Effector memory CD8-positive, alpha-beta T cell (primary cell): ENCODE results near the gene ZNF398.
"Not testable (repeated sequence)": the region's sequence is repeated elsewhere in the genome, so short reads cannot be mapped to it uniquely, and the experiment has no call there.

Source experiments
- ATAC-seq: fragments of 150-1000 bp; cut with Tn5 transposase; replicated peaks from 2 replicates; pipeline ENCODE4 v1.10.0; 2021; ENCODE audit warnings: mild to moderate bottlenecking, moderate library complexity
- DNase-seq, 3 experiments: peaks; one replicate each; pipeline ENCODE4 v3.0.0; 2021
- H3K27ac Mint-ChIP-seq, 2 donors: one replicate each; pipeline ENCODE4 v1.8.0; 2022; ENCODE audit warnings: mild to moderate bottlenecking in 2 of 2, mixed read lengths in 2 of 2, moderate library complexity in 2 of 2
- H3K27me3 Mint-ChIP-seq, 2 donors: one replicate each; pipeline ENCODE4 v1.8.0; 2022; ENCODE audit warnings: mixed read lengths in 2 of 2
- H3K36me3 Mint-ChIP-seq: one replicate; pipeline ENCODE4 v1.8.0; 2022; ENCODE audit warnings: mild to moderate bottlenecking, moderate library complexity, mixed read lengths; ENCODE audit not compliant: insufficient read depth
- H3K4me1 Mint-ChIP-seq, 2 donors: one replicate each; pipeline ENCODE4 v1.8.0; 2022; ENCODE audit warnings: low read depth in 2 of 2, mixed read lengths in 2 of 2
- H3K4me3 Mint-ChIP-seq, 2 donors: one replicate each; pipeline ENCODE4 v1.8.0; 2022; ENCODE audit warnings: mild to moderate bottlenecking in 2 of 2, mixed read lengths in 2 of 2, moderate library complexity in 2 of 2
- H3K9me3 Mint-ChIP-seq, 2 donors: one replicate each; pipeline ENCODE4 v1.8.0; 2022; ENCODE audit warnings: mixed read lengths in 2 of 2

ZNF398 gene

DNA sequence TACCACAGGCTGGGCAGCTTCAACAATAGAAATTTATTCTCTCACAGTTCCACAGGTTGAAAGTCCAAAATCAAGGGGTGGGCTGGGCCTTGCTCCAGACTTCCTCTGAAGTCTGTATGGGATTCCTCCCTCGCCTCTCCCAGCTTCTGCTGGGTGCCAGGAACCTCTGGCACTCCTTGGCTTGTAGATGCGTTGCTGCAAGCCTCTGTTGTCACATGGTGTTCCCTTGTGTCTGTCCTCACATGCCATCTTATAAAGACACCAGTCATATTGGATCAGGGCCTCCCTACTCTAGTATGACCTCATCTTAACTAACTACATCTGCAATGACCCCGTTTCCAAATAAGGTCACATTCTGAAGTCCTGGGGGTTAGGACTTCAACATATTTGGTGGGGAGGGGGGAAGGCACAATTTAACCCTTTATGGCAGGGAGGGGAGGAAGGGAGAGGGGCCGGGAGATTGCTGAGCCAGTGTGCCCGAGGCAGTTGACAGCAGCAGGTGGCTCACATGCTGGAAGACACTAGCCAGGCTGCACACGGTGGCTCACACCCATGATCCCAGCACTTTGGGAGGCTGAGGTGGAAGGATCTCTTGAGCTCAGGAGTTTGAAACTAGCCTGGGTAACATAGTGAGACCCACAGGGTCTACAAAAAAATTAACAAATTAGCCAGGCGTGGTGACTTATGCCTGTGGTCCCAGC, 66.9 kb downstream of the ZNF398 start:
- Mint-ChIP-seq H3K27ac (no peak overlapping the region), H3K36me3 (peaks cover 57% of the 10 kb centered on the region), H3K4me3 (no peak overlapping the region), H3K9me3 (no peaks in the 10 kb centered on the region), H3K4me1 (peaks cover 7 to 12% of the 10 kb centered on the region in 2 donors), H3K27me3 (no peaks in the 10 kb centered on the region)
- DNase-seq (no peak), ATAC-seq (no peak)

DNA sequence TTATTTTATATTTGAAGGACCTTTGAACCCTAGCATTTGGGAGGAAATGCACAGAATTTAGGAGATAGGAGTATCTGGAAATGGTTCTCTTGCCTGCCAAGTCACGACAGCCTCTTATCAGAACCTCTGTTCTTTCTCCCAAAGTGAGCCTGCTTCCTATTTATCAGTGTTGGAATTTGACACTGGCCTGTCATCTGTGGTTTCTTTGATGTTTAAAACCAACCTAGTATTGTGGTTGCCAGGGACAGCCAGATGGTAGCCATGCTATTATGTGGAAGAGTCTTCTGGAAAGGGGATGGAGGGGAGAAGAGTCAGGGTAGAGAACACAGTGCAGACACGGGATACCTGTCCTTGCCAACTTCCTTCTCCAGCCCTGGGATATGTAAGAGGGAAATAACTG, 69.1 kb downstream of the ZNF398 start:
- ATAC-seq (no peak), DNase-seq (no peak)
- Mint-ChIP-seq H3K4me3 (no peak overlapping the region), H3K27me3 (no peaks in the 10 kb centered on the region), H3K9me3 (no peaks in the 10 kb centered on the region), H3K36me3 (peaks cover 58% of the 10 kb centered on the region), H3K27ac (peak overlapping the region in 1 of 2 donors; percentile 17), H3K4me1 (peaks cover 2 to 4% of the 10 kb centered on the region in 2 donors)

- Mint-ChIP-seq H3K4me3 (no peak overlapping the region), H3K36me3 (peaks cover 50% of the 10 kb centered on the region)
- no peak for DNase-seq
These were observed 70.3 kb downstream of the ZNF398 start for GRCh38 chr7:149217570-149217969.

GRCh38 chr7:149218469-149219420, 71.5 kb downstream of the ZNF398 start:
- ATAC-seq, result no peak
- DNase-seq, result no peak
- Mint-ChIP-seq H3K27me3 (no peaks in the 10 kb centered on the region), H3K9me3 (no peaks in the 10 kb centered on the region), H3K4me3 (no peak overlapping the region), H3K36me3 (peaks cover 45% of the 10 kb centered on the region), H3K27ac (peak overlapping the region; percentile 63 to 71), H3K4me1 (peaks cover 2 to 4% of the 10 kb centered on the region in 2 donors)

More at GRCh38 chr7:149217570-149217969, 70.3 kb downstream of the ZNF398 start:
- Mint-ChIP-seq H3K4me1 (peaks cover 2 to 4% of the 10 kb centered on the region in 2 donors), H3K27me3 (no peaks in the 10 kb centered on the region), H3K9me3 (no peaks in the 10 kb centered on the region), H3K27ac (peak overlapping the region; percentile 45 to 51)
- ATAC-seq, result no peak

- Mint-ChIP-seq H3K9me3 (no peaks in the 10 kb centered on the region), H3K36me3 (peaks cover 29% of the 10 kb centered on the region), H3K4me3 (no peak overlapping the region), H3K4me1 (peaks cover 2 to 4% of the 10 kb centered on the region in 2 donors), H3K27ac (no peak overlapping the region), H3K27me3 (no peaks in the 10 kb centered on the region)
- DNase-seq (no peak), ATAC-seq (no peak)
These were observed 73.3 kb downstream of the ZNF398 start for GRCh38 chr7:149220534-149220933.

GRCh38 chr7:149223176-149223575, 75.9 kb downstream of the ZNF398 start:
- no peak for ATAC-seq
- Mint-ChIP-seq H3K4me3 (no peak overlapping the region), H3K27me3 (no peaks in the 10 kb centered on the region), H3K9me3 (no peaks in the 10 kb centered on the region), H3K4me1 (no peaks in the 10 kb centered on the region), H3K27ac (no peak overlapping the region), H3K36me3 (peaks cover 16% of the 10 kb centered on the region)
- no peak for DNase-seq

GRCh38 chr7:149223761-149224160, 76.5 kb downstream of the ZNF398 start:
- Mint-ChIP-seq H3K9me3 (no peaks in the 10 kb centered on the region), H3K4me3 (no peak overlapping the region), H3K27me3 (no peaks in the 10 kb centered on the region), H3K4me1 (no peaks in the 10 kb centered on the region), H3K27ac (no peak overlapping the region), H3K36me3 (peaks cover 16% of the 10 kb centered on the region)
- ATAC-seq (no peak), DNase-seq (no peak)

GRCh38 chr7:149224352-149224751, 77.1 kb downstream of the ZNF398 start:
- Mint-ChIP-seq H3K27ac (no peak overlapping the region), H3K27me3 (no peaks in the 10 kb centered on the region), H3K9me3 (no peaks in the 10 kb centered on the region), H3K36me3 (peaks cover 13% of the 10 kb centered on the region), H3K4me1 (no peaks in the 10 kb centered on the region), H3K4me3 (no peak overlapping the region)
- ATAC-seq, result no peak
- no peak for DNase-seq

DNA sequence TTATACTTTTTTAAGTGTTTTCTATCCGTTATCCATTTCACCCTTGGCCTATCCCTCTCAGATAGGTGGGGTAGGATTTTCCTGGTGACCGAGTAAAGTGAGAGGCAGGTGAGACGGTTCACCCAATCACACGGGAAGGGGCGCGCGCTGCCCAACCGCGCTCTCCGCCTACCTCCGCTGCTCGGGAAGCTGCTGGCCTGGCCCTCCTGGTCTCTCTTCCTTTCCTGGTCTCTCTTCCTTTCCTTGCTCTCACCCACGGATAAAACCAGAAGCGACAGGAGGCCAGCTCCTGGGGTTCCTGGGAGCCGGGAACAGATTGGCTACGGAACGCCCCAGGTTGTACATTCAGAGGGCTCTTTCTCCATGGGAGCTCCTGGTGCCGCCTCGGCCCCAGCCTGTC, 77.9 kb downstream of the ZNF398 start:
- H3K4me1 Mint-ChIP-seq, result no peaks in the 10 kb centered on the region
- peak overlapping the region in 1 of 2 donors; percentile 38 for H3K27ac Mint-ChIP-seq
- H3K27me3 Mint-ChIP-seq, result no peaks in the 10 kb centered on the region
- H3K9me3 Mint-ChIP-seq, result no peaks in the 10 kb centered on the region
- ATAC-seq, result no peak
- H3K36me3 Mint-ChIP-seq, result peaks cover 7% of the 10 kb centered on the region
- no peak for DNase-seq
- no peak overlapping the region for H3K4me3 Mint-ChIP-seq

DNA sequence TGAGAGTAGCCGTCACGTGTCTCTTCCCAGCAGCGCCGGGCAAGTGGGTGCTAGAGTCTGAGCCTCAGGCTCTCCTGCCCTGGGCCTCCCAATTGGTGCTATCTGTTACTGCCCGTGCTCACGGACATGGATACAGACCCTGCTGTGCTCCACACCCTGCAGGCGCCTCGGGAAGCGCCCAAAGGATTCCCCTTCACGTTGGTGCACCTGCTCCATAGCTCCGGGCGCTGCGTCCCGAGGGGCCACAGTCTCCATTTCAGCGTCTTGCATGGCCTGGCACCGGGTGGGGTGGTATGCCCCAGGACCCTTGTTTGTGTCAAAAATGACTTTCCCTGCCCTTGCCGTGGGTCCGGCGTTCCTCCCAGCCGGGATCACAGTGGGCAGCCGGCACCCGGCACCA, 78.4 kb downstream of the ZNF398 start:
- no peaks in the 10 kb centered on the region for H3K4me1 Mint-ChIP-seq
- peaks cover 3% of the 10 kb centered on the region for H3K36me3 Mint-ChIP-seq
- H3K27me3 Mint-ChIP-seq, result no peaks in the 10 kb centered on the region
- H3K27ac Mint-ChIP-seq, result peak overlapping the region in 1 of 2 donors; percentile 50
- DNase-seq (no peak), ATAC-seq (no peak)
- no peak overlapping the region for H3K4me3 Mint-ChIP-seq
- H3K9me3 Mint-ChIP-seq, result no peaks in the 10 kb centered on the region

DNA sequence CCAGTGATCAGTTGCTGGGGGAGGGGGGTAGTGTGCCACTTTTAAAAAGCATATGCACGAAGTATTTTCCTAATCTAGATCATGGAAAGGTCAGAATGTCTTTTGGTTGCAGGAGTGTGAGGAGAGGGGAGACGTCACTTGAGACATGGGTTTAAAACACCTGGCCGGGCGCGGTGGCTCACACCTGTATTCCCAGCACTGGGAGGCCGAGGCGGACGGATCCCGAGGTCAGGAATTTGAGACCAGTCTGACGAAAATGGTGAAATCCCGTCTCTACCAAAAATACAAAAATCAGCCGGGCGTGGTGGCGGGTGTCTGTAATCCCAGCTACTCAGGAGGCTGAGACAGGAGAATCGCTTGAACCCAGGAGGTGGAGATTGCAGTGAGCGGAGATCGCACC, 79.1 kb downstream of the ZNF398 start:
- not testable (repeated sequence) for H3K27me3 Mint-ChIP-seq, ATAC-seq, DNase-seq, H3K36me3 Mint-ChIP-seq, H3K4me1 Mint-ChIP-seq, H3K4me3 Mint-ChIP-seq, H3K9me3 Mint-ChIP-seq
- peak overlapping the region in 1 of 2 donors; percentile 50 for H3K27ac Mint-ChIP-seq

GRCh38 chr7:149226840-149227494, 79.7 kb downstream of the ZNF398 start:
- H3K27ac Mint-ChIP-seq, result no peak overlapping the region
- no peak overlapping the region for H3K4me3 Mint-ChIP-seq
- peaks cover 3% of the 10 kb centered on the region for H3K36me3 Mint-ChIP-seq
- DNase-seq (no peak), ATAC-seq (no peak)
- no peaks in the 10 kb centered on the region for H3K27me3 Mint-ChIP-seq
- H3K4me1 Mint-ChIP-seq, result no peaks in the 10 kb centered on the region
- no peaks in the 10 kb centered on the region for H3K9me3 Mint-ChIP-seq

DNA sequence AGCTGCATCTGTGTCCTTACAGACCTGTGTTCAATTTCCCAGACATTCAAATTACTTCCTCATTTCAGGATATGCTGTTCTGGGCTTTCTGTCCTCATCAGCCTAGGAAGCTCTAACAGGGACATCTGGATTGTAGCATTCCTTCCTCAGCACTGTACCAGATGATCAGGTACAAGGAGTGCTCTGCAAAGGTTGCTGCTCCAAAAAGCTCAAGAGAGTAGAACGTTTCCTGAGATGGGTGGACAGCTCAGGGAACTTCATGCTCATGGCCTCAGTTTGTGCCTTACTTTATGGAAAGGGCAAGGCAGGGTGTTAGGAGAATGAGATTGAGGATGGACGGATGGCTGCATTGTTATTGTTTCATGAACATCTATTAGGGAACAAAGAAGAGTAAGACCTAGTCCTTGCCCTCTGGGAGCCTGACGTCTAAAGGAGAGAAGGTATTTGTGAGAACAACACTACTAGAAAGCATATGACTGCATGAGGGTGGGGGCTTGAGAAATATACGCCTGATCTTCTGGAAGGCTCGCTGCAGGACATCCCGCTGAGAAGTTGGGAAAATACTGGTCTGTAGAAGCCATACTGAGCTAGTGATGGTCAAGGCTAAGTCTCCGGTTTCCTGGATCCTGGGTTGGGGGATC, 81.7 kb downstream of the ZNF398 start:
- H3K36me3 Mint-ChIP-seq, result no peaks in the 10 kb centered on the region
- no peak overlapping the region for H3K27ac Mint-ChIP-seq
- H3K4me3 Mint-ChIP-seq, result no peak overlapping the region
- H3K27me3 Mint-ChIP-seq, result peaks cover 12 to 14% of the 10 kb centered on the region in 2 donors
- H3K9me3 Mint-ChIP-seq, result no peaks in the 10 kb centered on the region
- no peaks in the 10 kb centered on the region for H3K4me1 Mint-ChIP-seq
- no peak for ATAC-seq
- DNase-seq, result no peak
